Panc1 (cell line): ENCODE results near the gene SHB. TPM values are rescaled to one million over a fixed set of nuclear protein-coding genes. Genes with fewer than 3 reads are reported as not detected.
A peak's percentile ranks its signal among the peaks of the same experiment; 100 is the strongest.

Experiments used
- ATAC-seq: fragments of 200-7000 bp; cut with Tn5 transposase; 2 replicates; pipeline ENCODE4 v1.9.1; 2020; ENCODE audit warnings: mild to moderate bottlenecking, moderate library complexity
- BruUV-seq: library from RNA; stranded (reverse); fragments of 400-500 nt; replicated peaks from 2 replicates; lab custom pipeline; 2021; lab: Mats Ljungman, UMichigan
- CTCF ChIA-PET: fragments of 300-600 bp; sonication (Branson Sonifier 250); formaldehyde crosslinking; loops from one replicate; lab custom pipeline; 2022; ENCODE audit warnings: antibody characterized with exemption; lab: Charles Lee
- POLR2A ChIA-PET: fragments of 300-600 bp; sonication (Branson Sonifier 250); formaldehyde crosslinking; loops from one replicate; lab custom pipeline; 2022; ENCODE audit warnings: antibody characterized with exemption; lab: Charles Lee
- DNase-seq: peaks from one replicate; pipeline ENCODE4 v3.0.0-alpha.2; 2010; ENCODE audit warnings: low read depth, low spot score
- H3K27ac ChIP-seq: 2 replicates; pipeline ENCODE4 v1.5.1; 2011; ENCODE audit warnings: mild to moderate bottlenecking, low read length, inconsistent platforms
- H3K27me3 ChIP-seq: fragments of 200-500 bp; sonication (Bioruptor generic); 2 replicates; pipeline ENCODE4 v1.6.0; 2014; ENCODE audit warnings: low read length, inconsistent platforms; ENCODE audit not compliant: control insufficient read depth, insufficient read depth
- H3K36me3 ChIP-seq: fragments of 200-500 bp; sonication (Bioruptor generic); 2 replicates; pipeline ENCODE4 v1.5.1; 2014; ENCODE audit warnings: inconsistent platforms, mild to moderate bottlenecking, low read length, moderate library complexity; ENCODE audit not compliant: control insufficient read depth, insufficient read depth
- H3K4me1 ChIP-seq: 2 replicates; pipeline ENCODE4 v1.5.1; 2011; ENCODE audit warnings: inconsistent platforms, mild to moderate bottlenecking, low read length, moderate library complexity; ENCODE audit not compliant: control insufficient read depth, insufficient read depth
- H3K4me3 ChIP-seq, 2 experiments: 2 replicates each; pipeline ENCODE4 v1.5.1; 2011 to 2012; ENCODE audit warnings: low read depth in 2 of 2, low read length in 2 of 2, mild to moderate bottlenecking in 2 of 2, inconsistent platforms in 1 of 2, moderate library complexity in 1 of 2
- H3K9me3 ChIP-seq: fragments of 200-500 bp; sonication (Bioruptor generic); 2 replicates; pipeline ENCODE4 v1.5.1; 2014; ENCODE audit warnings: low read depth, mild to moderate bottlenecking, inconsistent platforms, low read length, moderate library complexity; ENCODE audit not compliant: control insufficient read depth, insufficient read depth
- CTCF ChIP-seq: fragments of 450-650 bp; IDR thresholded peaks from 2 replicates; pipeline ENCODE4 v1.5.1; 2017; ENCODE audit warnings: mild to moderate bottlenecking
- POLR2AphosphoS5 ChIP-seq: IDR thresholded peaks from 2 replicates; pipeline ENCODE4 v1.6.1; 2012; ENCODE audit warnings: mild to moderate bottlenecking, low read depth, low read length, moderate library complexity
- REST ChIP-seq, 2 experiments: IDR thresholded peaks; 2 replicates each; pipeline ENCODE4 v1.6.1; 2011 to 2012; ENCODE audit warnings: low read depth in 2 of 2, control low read depth in 1 of 2, low read length in 1 of 2, mild to moderate bottlenecking in 1 of 2, moderate library complexity in 1 of 2; ENCODE audit not compliant: insufficient read depth in 1 of 2
- SIN3A ChIP-seq: IDR thresholded peaks from 2 replicates; pipeline ENCODE4 v1.6.1; 2012; ENCODE audit warnings: low read depth, mild to moderate bottlenecking, low read length, moderate library complexity, borderline replicate concordance; ENCODE audit not compliant: insufficient read depth
- TCF7L2 ChIP-seq: IDR thresholded peaks from 2 replicates; pipeline ENCODE4 v1.6.1; 2011; ENCODE audit warnings: mild to moderate bottlenecking, low read depth, low read length, inconsistent platforms
- in situ Hi-C: cut with HindIII; loops from 2 replicates; pipeline ENCODE4 v1.10.0; 2016; ENCODE audit warnings: low sequenced_read_pairs, low pct_unique_long_range_greater_than_20kb
- intact Hi-C: fragments of 100-400 bp; cut with micrococcal nuclease; formaldehyde crosslinking; loops from one replicate; pipeline ENCODE4 v1.10.0; 2022; ENCODE audit not compliant: unreplicated experiment
- total RNA-seq: library from RNA; stranded (reverse); gene quantifications from one replicate; pipeline ENCODE4 v1.2.1, GENCODE V29; 2021; ENCODE audit not compliant: unreplicated experiment

The SHB gene
- total RNA-seq, 1 experiment from 2014 or later, result 59.9 TPM

GRCh38 chr9:38027714-38028113 lies 41.3 kb downstream of the SHB start:
- DNase-seq (no peak), ATAC-seq (no peak)
- ChIA-PET CTCF (no interaction called here), POLR2A (no interaction called here)
- no peak for TF ChIP-seq POLR2AphosphoS5
- no peak for TF ChIP-seq CTCF
- TF ChIP-seq REST (IDR thresholded peaks at IDR 0.05; ENCODE audit: insufficient read depth in 1 of 2, low read depth in 2 of 2, low read length in 1 of 2), result no peak
- no peak for TF ChIP-seq SIN3A
- TF ChIP-seq TCF7L2, result no peak
- Histone ChIP-seq H3K27ac (peak overlapping the region; percentile 93), H3K4me1 (peaks cover 99% of the 10 kb centered on the region), H3K4me3 (no peak overlapping the region), H3K9me3 (no peaks in the 10 kb centered on the region), H3K36me3 (no peaks in the 10 kb centered on the region), H3K27me3 (no peaks in the 10 kb centered on the region)
- intact Hi-C loops (no loop called here), in situ Hi-C loops (no loop called here)
- BruUV-seq, result no TSS peak

GRCh38 chr9:38026840-38027527 lies 42.0 kb downstream of the SHB start:
- Histone ChIP-seq H3K36me3 (no peaks in the 10 kb centered on the region), H3K27me3 (no peaks in the 10 kb centered on the region), H3K9me3 (no peaks in the 10 kb centered on the region), H3K27ac (peak overlapping the region; percentile 93), H3K4me1 (peaks cover 99% of the 10 kb centered on the region), H3K4me3 (no peak overlapping the region)
- no peak for ATAC-seq
- ChIA-PET CTCF (no interaction called here), POLR2A (interaction anchor here (0.6 kb wide), 1 partner anchor 36 kb away, joined by 10 read pairs; no protein-coding TSS in a partner anchor)
- in situ Hi-C loops, result no loop called here
- no peak for DNase-seq
- intact Hi-C loops, result no loop called here
- TF ChIP-seq TCF7L2 (no peak), CTCF (no peak), POLR2AphosphoS5 (no peak), SIN3A (no peak), REST (IDR thresholded peaks at IDR 0.05; ENCODE audit: insufficient read depth in 1 of 2, low read depth in 2 of 2, low read length in 1 of 2) (no peak)
- no TSS peak for BruUV-seq
